K562 (cell line): ENCODE results near the gene UQCRHL. TPM values are rescaled to one million over a fixed set of nuclear protein-coding genes. Genes with fewer than 3 reads are reported as not detected.
A peak's percentile ranks its signal among the peaks of the same experiment; 100 is the strongest.

ENCODE experiments used
- ATAC-seq: fragments of 200-7000 bp; cut with Tn5 transposase; 3 replicates; pipeline ENCODE4 v1.9.1; 2020; ENCODE audit warnings: moderate library complexity
- BruUV-seq: library from RNA; stranded (reverse); fragments of 400-500 nt; replicated peaks from 2 replicates; lab custom pipeline; 2021; lab: Mats Ljungman, UMichigan
- CTCF ChIA-PET: fragments of 300-600 bp; formaldehyde crosslinking; extraction: SDS; loops from one replicate; lab custom pipeline; 2021; ENCODE audit warnings: low intra/inter-chr PET ratio; lab: Yijun Ruan, JAX
- POLR2A ChIA-PET: fragments of 300-600, 350-650 bp; sonication (Branson Sonifier 250); formaldehyde crosslinking; extraction: SDS; loops from one replicate; lab custom pipeline; 2021; ENCODE audit warnings: antibody characterized with exemption, inconsistent platforms; lab: Yijun Ruan, JAX
- DNase-seq, 4 experiments: peaks; one replicate each; pipeline versions ENCODE4 v3.0.0 to v3.0.0-alpha.2; 2011 to 2018; ENCODE audit warnings: low spot score in 3 of 4, mixed read lengths in 3 of 4; ENCODE audit errors: extremely low read depth in 1 of 4
- FAIRE-seq: peaks from 2 replicates; lab custom pipeline; 2011; peaks lifted over from hg19 to GRCh38; lab: Jason Lieb, UNC
- H2AFZ ChIP-seq: 2 replicates; pipeline ENCODE4 v1.6.0; 2011; ENCODE audit warnings: low read depth, low read length, control low read depth, inconsistent platforms
- H3K27ac ChIP-seq: fragments of 200-600 bp; 3 replicates; pipeline ENCODE4 v1.8.0; 2011; ENCODE audit warnings: low read depth, mild to moderate bottlenecking, control low read depth, inconsistent platforms, low read length, moderate library complexity, mixed read lengths; ENCODE audit errors: extremely low read depth
- H3K27me3 ChIP-seq, 2 experiments: fragments of 300-600 bp in 1 of 2; 2 replicates in 1 of 2; 3 replicates in 1 of 2; pipeline versions ENCODE4 v1.6.0 to v1.8.0; 2011; ENCODE audit warnings: inconsistent platforms in 2 of 2, low read length in 2 of 2, mild to moderate bottlenecking in 1 of 2, mixed read lengths in 1 of 2, moderate library complexity in 1 of 2; ENCODE audit not compliant: control insufficient read depth in 2 of 2, insufficient read depth in 2 of 2
- H3K36me3 ChIP-seq: fragments of 300-600 bp; 3 replicates; pipeline ENCODE4 v1.8.0; 2011; ENCODE audit warnings: mild to moderate bottlenecking, low read length, inconsistent platforms; ENCODE audit not compliant: control insufficient read depth, insufficient read depth
- H3K4me1 ChIP-seq, 2 experiments: fragments of 200-600 bp in 1 of 2; replicated peaks in 1 of 2; 2 replicates in 1 of 2; 3 replicates in 1 of 2; pipeline versions ENCODE4 v1.5.1 to v1.8.0; 2011; ENCODE audit warnings: inconsistent platforms in 2 of 2, low read length in 2 of 2, mild to moderate bottlenecking in 1 of 2, mixed read lengths in 1 of 2, moderate library complexity in 1 of 2; ENCODE audit not compliant: control insufficient read depth in 2 of 2, insufficient read depth in 2 of 2
- H3K4me2 ChIP-seq: 2 replicates; pipeline ENCODE4 v1.6.1; 2011; ENCODE audit warnings: low read length, control low read depth, inconsistent platforms, mixed read lengths; ENCODE audit not compliant: insufficient read depth
- H3K4me3 ChIP-seq: fragments of 200-600 bp; sonication (generic), shearing (Covaris generic); 2 replicates; pipeline ENCODE4 v1.5.1; 2016; ENCODE audit warnings: control low read depth, inconsistent platforms
- H3K79me2 ChIP-seq: fragments of 200-600 bp; 3 replicates; pipeline ENCODE4 v1.8.0; 2011; ENCODE audit warnings: low read length, inconsistent platforms; ENCODE audit not compliant: control insufficient read depth, insufficient read depth
- H3K9ac ChIP-seq, 2 experiments: 2 replicates each; pipeline versions ENCODE4 v1.6.0 to v1.6.1; 2011; ENCODE audit warnings: low read depth in 2 of 2, low read length in 2 of 2, control low read depth in 1 of 2, inconsistent platforms in 1 of 2, mild to moderate bottlenecking in 1 of 2, mixed read lengths in 1 of 2; ENCODE audit not compliant: insufficient read depth in 1 of 2
- H3K9me1 ChIP-seq: one replicate; pipeline ENCODE4 v1.6.0; 2011; ENCODE audit warnings: inconsistent platforms, mild to moderate bottlenecking, low read length, moderate library complexity; ENCODE audit not compliant: control insufficient read depth, insufficient read depth
- H3K9me3 ChIP-seq: replicated peaks from 2 replicates; pipeline ENCODE4 v1.5.1; 2011; ENCODE audit warnings: low read depth, low read length, inconsistent platforms; ENCODE audit not compliant: control insufficient read depth, insufficient read depth
- H4K20me1 ChIP-seq: replicated peaks from 2 replicates; pipeline ENCODE4 v1.6.1; 2011; ENCODE audit warnings: low read length, inconsistent platforms, mixed read lengths; ENCODE audit not compliant: control insufficient read depth, insufficient read depth
- E2F8 ChIP-seq: fragments of 450-650 bp; IDR thresholded peaks from 2 replicates; pipeline ENCODE4 v1.7.1; 2018; ENCODE audit warnings: mild to moderate bottlenecking, low read depth; ENCODE audit not compliant: partially characterized antibody
- GTF2B ChIP-seq: IDR thresholded peaks from 2 replicates; pipeline ENCODE4 v1.6.1; 2011; ENCODE audit not compliant: insufficient read length; ENCODE audit errors: extremely low read depth
- SRSF7 ChIP-seq: fragments of 200-400 bp; formaldehyde crosslinking; optimal IDR thresholded peaks from 2 replicates; pipeline ENCODE3; 2017; ENCODE audit warnings: mild to moderate bottlenecking, low read depth, low read length
- TEAD2 ChIP-seq: fragments of 450-650 bp; IDR thresholded peaks from 2 replicates; pipeline ENCODE4 v1.6.1; 2016; ENCODE audit warnings: missing genetic modification characterization, control low read depth, missing compliant biosample characterization
- ZNF316 ChIP-seq: fragments of 450-650 bp; IDR thresholded peaks from 2 replicates; pipeline ENCODE4 v1.6.1; 2016
- ZNF518B ChIP-seq: fragments of 250-450 bp; sonication (Bioruptor Pico); IDR thresholded peaks from 2 replicates; pipeline ENCODE4 v1.5.0; 2021; ENCODE audit warnings: mild to moderate bottlenecking, moderate library complexity
- WGBS: fragments of 100-300 bp; shearing (Covaris generic); methylation state at CpG from one replicate; pipeline ENCODE4 v1.1.6; 2016; ENCODE audit warnings: low coverage, mixed read lengths; ENCODE audit not compliant: insufficient coverage; ENCODE audit errors: missing lambda C conversion rate; 5-methylcytosine and 5-hydroxymethylcytosine counted together
- in situ Hi-C: fragments of 300-500 bp; cut with MboI; formaldehyde crosslinking; loops from 4 replicates; pipeline ENCODE4 v1.15.0; 2018; ENCODE audit warnings: inconsistent platforms, mixed read lengths
- intact Hi-C: fragments of 100-400 bp; cut with micrococcal nuclease; formaldehyde crosslinking; loops from 2 replicates; pipeline ENCODE4 v1.14.2; 2022
- polyA plus RNA-seq, 8 experiments: library from polyadenylated mRNA; depleted of rRNA in 4 of 8; stranded (reverse) in 5 of 8; unstranded in 3 of 8; fragments of >200 nt; fragmentation: Nextera tagmentation in 2 of 8; fragmentation: Illumina TruSeq in 1 of 8; extraction: Ambion mirVana in 2 of 8; extraction: Trizol in 1 of 8; gene quantifications; 2 replicates each; pipeline versions ENCODE4 v1.2.1 to v1.2.3, GENCODE V29; 2011 to 2014; ENCODE audit warnings: inconsistent platforms in 1 of 8, missing spikeins in 1 of 8
- total RNA-seq, 7 experiments: library from RNA; depleted of rRNA in 6 of 7; stranded (reverse); fragments of >200 nt in 6 of 7; fragmentation: Illumina TruSeq in 2 of 7; extraction: Trizol in 2 of 7; gene quantifications; 2 replicates each; pipeline versions ENCODE4 v1.2.1 to v1.2.3, GENCODE V29; 2011 to 2021; ENCODE audit warnings: low replicate concordance in 1 of 7

The UQCRHL gene
- total and polyA plus RNA-seq, 9 of the 15 experiments (the other 6 are each of a cell fraction or from before 2014, with no cell fraction given): 5.1 to 41.3 (median 21.8) TPM

GRCh38 chr1:15826810-15827507 is 19.5 kb upstream of the UQCRHL start (continued):
- no peak for TF ChIP-seq TEAD2 (tag)

- POLR2A ChIA-PET: no interaction called here
- no peak overlapping the region for H2AFZ ChIP-seq
- no peak overlapping the region for H3K4me3 ChIP-seq
- H3K4me1 ChIP-seq: peaks cover 10 to 14% of the 10 kb centered on the region in 2 experiments; a peak in 4 of 5 replicates
- no peaks in the 10 kb centered on the region for H4K20me1 ChIP-seq
- CTCF ChIA-PET: no interaction called here
- FAIRE-seq (no peak), DNase-seq (no peak), ATAC-seq (no peak)
- H3K9ac ChIP-seq: no peak overlapping the region
- intact Hi-C loops (no loop called here), in situ Hi-C loops (no loop called here)
- H3K27me3 ChIP-seq: no peaks in the 10 kb centered on the region
- TF ChIP-seq ZNF316 (peak; percentile 12; the same call in 1 of the 2 replicates), SRSF7 (no peak)
- no peak overlapping the region for H3K4me2 ChIP-seq
- no TSS peak for BruUV-seq
- H3K79me2 ChIP-seq: peaks cover under 1% of the 10 kb centered on the region; the same call in 1 of the 3 replicates
- no peaks in the 10 kb centered on the region for H3K9me1 ChIP-seq
- H3K27ac ChIP-seq: no peak overlapping the region
- no peaks in the 10 kb centered on the region for H3K9me3 ChIP-seq
- H3K36me3 ChIP-seq: no peaks in the 10 kb centered on the region
Observed at GRCh38 chr1:15825800-15826199, 18.4 kb upstream of the UQCRHL start.

- Histone ChIP-seq H4K20me1 (no peaks in the 10 kb centered on the region), H3K4me2 (no peak overlapping the region), H3K4me1 (no peaks in the 10 kb centered on the region; a peak in 3 of 5 replicates), H3K4me3 (no peak overlapping the region), H3K79me2 (no peaks in the 10 kb centered on the region), H3K9ac (no peak overlapping the region), H3K36me3 (no peaks in the 10 kb centered on the region), H3K27ac (no peak overlapping the region), H2AFZ (no peak overlapping the region), H3K27me3 (no peaks in the 10 kb centered on the region), H3K9me1 (no peaks in the 10 kb centered on the region), H3K9me3 (no peaks in the 10 kb centered on the region)
- WGBS: 49% methylated on average over 3 of the region's 3 CpGs
- ChIA-PET POLR2A (interaction anchor here (0.6 to 1.9 kb wide), 3 partner anchors 11 to 14 kb away, joined by 3 to 9 read pairs (median 5); no protein-coding TSS in a partner anchor), CTCF (no interaction called here)
- DNase-seq: no peak
- ATAC-seq: no peak
- intact Hi-C loops (no loop called here), in situ Hi-C loops (no loop called here)
- BruUV-seq: no TSS peak
- FAIRE-seq: no peak
- TF ChIP-seq ZNF518B (CRISPR knock-in tag) (no peak), E2F8 (no peak), GTF2B (no peak)
Observed at GRCh38 chr1:15820478-15820877, 13.0 kb upstream of the UQCRHL start.
